Stimulated activated CD8-positive, alpha-beta memory T cell treated with anti-CD3 and anti-CD28 coated beads, Interleukin-12 subunit alpha, Interleukin-12 subunit beta, amount 100 ng/mL, for 4 hours (primary cell): ENCODE data around the gene TLE1.
A peak's percentile ranks its signal among the peaks of the same experiment; 100 is the strongest.

Source experiments
- DNase-seq: peaks from one replicate; pipeline ENCODE4 v3.0.0-alpha.2; 2020; ENCODE audit warnings: low read depth

TLE1 gene

DNA sequence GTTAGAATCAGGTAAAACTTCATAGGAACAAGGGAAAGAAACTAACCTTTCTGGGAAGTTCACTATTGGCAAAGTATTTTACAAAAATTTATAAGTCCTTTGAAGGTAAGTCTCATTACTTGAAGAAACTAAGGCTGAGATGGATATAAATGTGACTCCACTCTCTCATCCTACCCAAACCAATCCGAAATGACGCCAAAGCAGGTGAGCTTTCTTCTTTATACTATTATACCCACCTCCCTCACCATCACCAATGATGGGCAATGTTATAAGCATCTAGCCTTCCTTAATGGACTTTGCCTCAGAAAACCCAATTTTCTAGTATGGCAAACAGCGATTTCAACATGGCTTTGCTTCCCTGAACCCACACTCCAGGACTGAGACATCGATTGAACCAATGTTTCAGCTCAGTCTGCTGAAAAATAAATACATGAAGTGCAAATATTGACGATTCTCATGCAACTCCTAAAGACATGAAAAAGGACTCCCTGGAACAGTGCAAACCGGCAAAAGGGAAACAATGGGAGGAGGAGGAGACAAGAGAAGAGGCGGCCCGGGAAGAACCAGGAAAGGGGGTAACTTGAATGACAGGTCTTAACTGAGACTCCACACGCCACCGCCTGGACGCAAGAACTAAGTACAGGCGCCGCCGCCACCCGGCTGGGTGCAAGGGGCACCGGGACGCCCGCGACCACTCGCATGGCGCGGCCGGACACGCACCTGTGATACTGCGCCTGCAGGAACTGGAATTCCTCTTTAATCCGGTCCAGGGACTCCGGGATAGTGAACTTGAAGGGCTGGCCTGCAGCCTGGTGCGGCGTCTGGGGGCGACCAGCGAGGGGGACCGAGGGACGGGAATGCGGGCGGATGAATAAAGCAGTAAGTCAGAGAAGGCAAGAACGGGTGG is 2.5 kb downstream of the TLE1 start:
- DNase-seq, result peak; percentile 23

DNA sequence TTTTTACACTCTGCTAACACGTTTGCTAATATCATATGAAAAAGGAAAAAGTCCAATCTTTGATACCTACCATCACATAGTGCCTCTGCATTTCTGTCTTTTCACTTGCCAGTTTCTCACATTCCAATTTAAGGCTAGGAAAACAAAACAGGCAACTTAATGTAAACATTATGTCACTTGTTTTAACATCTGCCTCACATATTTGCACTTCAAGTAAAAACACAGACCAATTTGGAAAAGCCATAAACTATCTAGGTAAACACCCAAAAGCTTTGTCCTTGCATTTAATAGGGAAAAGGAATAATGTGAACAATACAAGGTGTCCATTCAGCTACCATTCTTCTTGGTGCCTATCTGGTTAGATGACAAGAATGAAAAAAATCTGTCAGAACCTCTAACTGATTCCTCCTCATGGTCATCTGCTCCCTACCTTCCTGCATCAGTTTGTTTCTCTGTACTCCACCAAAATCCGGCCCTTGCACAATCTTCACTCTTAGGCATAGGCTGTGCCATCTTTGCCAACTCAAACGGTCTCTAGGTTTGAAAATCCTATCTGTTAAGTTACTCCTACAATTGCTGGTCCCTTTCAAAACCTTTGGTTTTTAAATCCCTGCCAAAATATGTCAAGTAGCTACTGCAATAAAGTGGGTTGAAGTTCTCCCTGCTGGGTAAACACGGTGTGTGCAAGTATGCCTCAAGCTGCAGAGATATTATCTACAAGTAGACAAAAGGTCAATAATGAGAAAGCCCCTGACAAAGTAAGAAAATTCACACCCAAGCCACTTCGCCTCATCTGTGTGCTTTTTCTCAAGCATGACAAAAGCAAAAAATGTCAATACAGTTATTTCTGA is 3.4 kb downstream of the TLE1 start:
- DNase-seq, result no peak

DNA sequence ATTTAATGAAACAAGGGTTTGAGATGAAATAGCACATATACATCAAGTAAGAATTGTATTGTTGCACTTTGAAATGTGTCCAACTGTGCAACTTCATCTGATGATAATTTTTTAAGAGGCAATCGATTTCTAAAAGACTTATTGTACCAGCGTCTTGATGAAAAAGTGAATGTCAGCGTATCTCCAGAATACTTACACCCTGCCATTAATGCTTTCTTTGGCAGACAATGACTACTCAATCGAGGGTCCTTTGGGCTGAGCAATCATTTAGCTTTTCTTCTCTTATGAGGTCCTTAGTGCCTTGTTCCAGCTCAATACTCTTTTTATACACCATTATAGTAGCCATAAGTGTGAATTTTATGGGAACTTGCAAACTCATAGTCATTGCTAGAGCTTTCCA is 4.7 kb downstream of the TLE1 start:
- no peak for DNase-seq

- DNase-seq, result no peak
Measured at GRCh38 chr9:81683704-81684103, 5.6 kb downstream of the TLE1 start.

DNA sequence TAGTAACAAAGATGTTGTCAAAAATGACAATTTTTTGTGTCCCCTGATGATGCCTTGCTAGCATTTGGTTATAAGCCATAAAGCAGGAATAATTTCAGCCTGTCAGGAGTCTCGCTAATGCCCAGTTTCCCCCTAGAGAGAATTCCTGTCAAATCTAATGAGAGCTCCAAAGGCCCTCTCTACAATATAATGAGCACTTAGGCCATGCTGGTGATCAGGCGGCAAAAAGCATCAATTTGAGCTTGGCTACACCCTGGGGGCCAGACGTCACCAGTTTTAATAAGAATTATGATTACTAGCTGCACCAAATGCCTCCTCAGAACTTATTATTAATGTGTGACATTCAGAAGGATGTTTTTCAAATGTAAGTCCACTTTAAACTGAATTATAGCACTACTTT is 6.1 kb downstream of the TLE1 start:
- DNase-seq, result no peak

- DNase-seq, result no peak
Measured at GRCh38 chr9:81682797-81683196, 6.5 kb downstream of the TLE1 start.

- DNase-seq, result no peak
Measured at GRCh38 chr9:81682177-81682576, 7.2 kb downstream of the TLE1 start.

DNA sequence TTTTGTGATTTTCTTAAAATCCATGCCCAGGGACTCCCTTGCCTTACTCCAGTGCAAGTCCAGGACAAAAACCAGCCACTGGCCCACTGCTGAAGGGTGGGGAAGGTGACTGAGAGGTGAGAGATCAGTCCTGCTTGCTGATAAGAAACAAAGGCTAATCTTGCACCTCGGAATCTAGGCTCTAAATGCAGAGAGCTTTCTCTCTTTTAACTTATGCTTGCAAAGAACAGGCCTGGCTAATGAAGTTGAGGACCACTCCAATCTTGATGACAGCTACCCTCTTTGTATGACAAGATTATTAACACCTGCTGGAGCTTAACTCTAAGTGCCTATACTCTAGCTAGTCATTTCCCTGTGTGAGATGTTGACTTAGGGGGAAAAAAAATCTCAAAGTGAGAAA is 8.8 kb downstream of the TLE1 start:
- no peak for DNase-seq

GRCh38 chr9:81680006-81680405 is 9.3 kb downstream of the TLE1 start:
- no peak for DNase-seq

GRCh38 chr9:81678088-81678487 is 11.3 kb downstream of the TLE1 start:
- DNase-seq, result no peak

- no peak for DNase-seq
Measured at GRCh38 chr9:81676395-81676794, 13.0 kb downstream of the TLE1 start.

GRCh38 chr9:81673310-81673709 is 16.0 kb downstream of the TLE1 start:
- DNase-seq, result no peak

DNA sequence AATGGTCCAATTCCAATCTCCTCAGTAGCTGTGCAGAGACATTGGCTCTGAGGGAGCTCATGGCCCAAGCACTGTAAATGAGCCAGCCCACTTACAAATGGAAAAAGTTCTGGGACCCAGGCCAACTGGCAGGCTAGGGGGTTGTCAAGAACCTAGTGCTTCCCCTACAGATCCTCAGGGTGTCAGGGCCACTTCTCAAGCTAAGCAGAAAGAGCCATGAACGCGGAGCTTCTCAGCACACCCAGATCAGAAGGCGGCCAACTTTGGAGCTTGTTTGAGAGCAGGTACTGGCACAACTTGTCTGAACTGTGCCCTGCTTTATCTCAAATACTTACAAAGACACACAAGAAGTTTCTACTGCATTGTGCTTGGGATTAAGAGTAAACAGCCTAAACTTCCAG is 17.5 kb downstream of the TLE1 start:
- DNase-seq, result no peak

- no peak for DNase-seq
Measured at GRCh38 chr9:81669866-81670265, 19.5 kb downstream of the TLE1 start.

- no peak for DNase-seq
Measured at GRCh38 chr9:81669041-81669651, 20.2 kb downstream of the TLE1 start.

GRCh38 chr9:81666123-81666522 is 23.2 kb downstream of the TLE1 start:
- DNase-seq, result no peak

GRCh38 chr9:81665322-81665871 is 23.9 kb downstream of the TLE1 start:
- DNase-seq, result no peak

- DNase-seq, result no peak
Measured at GRCh38 chr9:81664638-81665222, 24.6 kb downstream of the TLE1 start.

- DNase-seq, result no peak
Measured at GRCh38 chr9:81661339-81661738, 28.0 kb downstream of the TLE1 start.

DNA sequence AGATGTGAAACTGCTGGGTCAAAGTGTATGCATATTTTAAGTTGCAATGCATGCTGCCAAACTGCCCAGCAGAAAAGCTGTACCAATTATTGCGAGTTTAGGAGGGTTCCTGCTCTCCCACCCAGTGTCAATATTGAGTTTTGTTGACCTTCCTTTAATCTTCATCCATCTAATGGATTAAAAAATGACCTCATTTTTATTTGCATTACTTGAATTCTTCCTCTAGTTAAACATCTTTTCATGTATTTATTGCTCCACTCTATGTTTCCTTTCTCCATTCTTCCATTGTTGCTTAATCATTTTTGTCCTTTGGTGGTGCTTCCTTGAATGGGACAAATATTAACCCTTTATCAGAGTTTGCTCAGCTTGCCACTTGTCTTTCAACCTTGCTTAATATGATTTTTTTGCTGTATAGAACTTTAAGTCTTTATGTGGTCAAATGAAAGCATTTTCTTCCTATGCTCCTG is 32.4 kb downstream of the TLE1 start:
- DNase-seq, result no peak

DNA sequence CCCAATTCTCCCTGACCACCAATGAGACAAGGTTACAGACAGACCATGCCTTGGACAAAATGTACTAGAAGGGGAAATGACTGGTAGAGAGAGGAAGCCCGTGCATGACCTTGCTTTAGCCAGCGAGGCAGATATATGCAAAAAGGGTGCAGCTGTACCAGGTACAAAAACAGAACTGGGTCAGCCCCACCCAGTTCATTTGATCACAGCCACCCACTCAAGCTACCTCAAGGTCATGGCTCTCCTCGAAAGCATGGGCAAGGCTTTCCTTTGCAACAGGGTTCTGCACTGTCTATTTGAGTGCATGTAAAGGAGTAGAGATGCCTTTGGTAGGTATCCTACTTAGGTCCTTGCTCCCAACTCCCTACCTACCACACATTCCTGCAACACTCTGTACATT is 33.3 kb downstream of the TLE1 start:
- no peak for DNase-seq

DNA sequence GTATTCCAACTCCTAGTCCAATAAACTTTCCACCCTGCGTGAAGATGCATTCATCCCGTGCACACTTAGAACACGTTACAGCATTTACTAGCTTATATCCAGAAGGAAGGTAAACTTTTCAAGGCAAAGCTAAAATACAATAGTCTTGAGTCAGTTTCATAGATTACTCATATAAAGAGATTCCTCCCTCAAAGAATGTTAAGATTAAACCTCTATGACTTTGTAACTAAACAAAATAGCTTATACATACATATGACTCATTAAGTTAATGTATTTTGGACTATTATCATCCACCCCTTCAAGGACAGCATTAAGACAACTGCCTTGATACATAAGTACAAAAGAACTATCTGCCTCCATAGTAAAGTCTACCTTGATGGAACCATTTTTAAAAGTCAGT is 36.1 kb downstream of the TLE1 start:
- DNase-seq, result no peak
